ENCODE measurements around the gene LIN54. TPM values are rescaled to one million over a fixed set of nuclear protein-coding genes. Genes with fewer than 3 reads are reported as not detected.

LIN54 gene
- total RNA-seq, 2 donors from 2014 or later, result 9.7 to 13.9 TPM

DNA sequence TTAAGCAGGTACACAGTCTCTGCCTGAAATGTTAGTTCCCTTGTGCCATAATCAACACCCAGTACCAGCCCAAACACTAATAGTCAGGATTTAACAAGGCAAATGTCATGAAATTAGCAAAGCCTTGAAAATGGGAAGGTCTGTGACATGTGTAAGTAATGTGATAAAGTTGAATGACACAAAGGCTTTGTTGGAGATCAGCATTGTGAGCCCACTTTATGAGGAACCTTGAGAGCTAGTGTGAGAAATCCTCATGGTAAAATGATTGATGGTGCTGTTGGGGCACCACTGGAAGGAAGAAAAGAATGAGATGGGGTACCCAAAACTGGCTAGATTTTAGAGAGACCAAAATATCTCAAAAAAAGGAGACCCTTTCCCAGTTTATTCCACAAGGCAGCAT is 3.3 kb upstream of the LIN54 start:
- TF ChIP-seq POLR2AphosphoS5 (IDR thresholded peaks at IDR 0.05) (no peak), POLR2A (IDR thresholded peaks at IDR 0.05) (no peak)
- TF ChIP-seq, protein P1, sequence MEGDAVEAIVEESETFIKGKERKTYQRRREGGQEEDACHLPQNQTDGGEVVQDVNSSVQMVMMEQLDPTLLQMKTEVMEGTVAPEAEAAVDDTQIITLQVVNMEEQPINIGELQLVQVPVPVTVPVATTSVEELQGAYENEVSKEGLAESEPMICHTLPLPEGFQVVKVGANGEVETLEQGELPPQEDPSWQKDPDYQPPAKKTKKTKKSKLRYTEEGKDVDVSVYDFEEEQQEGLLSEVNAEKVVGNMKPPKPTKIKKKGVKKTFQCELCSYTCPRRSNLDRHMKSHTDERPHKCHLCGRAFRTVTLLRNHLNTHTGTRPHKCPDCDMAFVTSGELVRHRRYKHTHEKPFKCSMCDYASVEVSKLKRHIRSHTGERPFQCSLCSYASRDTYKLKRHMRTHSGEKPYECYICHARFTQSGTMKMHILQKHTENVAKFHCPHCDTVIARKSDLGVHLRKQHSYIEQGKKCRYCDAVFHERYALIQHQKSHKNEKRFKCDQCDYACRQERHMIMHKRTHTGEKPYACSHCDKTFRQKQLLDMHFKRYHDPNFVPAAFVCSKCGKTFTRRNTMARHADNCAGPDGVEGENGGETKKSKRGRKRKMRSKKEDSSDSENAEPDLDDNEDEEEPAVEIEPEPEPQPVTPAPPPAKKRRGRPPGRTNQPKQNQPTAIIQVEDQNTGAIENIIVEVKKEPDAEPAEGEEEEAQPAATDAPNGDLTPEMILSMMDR (IDR thresholded peaks at IDR 0.05), result no peak
- H3K4me1 ChIP-seq (replicated peaks), result no peaks in the 10 kb centered on the region
- H3K9me3 ChIP-seq, result no peaks in the 10 kb centered on the region
- no peaks in the 10 kb centered on the region for H3K36me3 ChIP-seq
- intact Hi-C loops (cut with DNase I), result loop anchor here (2.0 to 5.0 kb wide), 4 partner anchors 21 to 443 kb away; partner anchors contain the start of genes COPS4, HELQ, MRPS18C and THAP9
- peak overlapping the region in 1 of 2 donors; percentile 82 for H3K4me3 ChIP-seq
- peak overlapping the region; percentile 88 to 90 for H3K27ac ChIP-seq
- DNase-seq (ENCODE audit: low spot score), result no peak
- no peaks in the 10 kb centered on the region for H3K27me3 ChIP-seq (replicated peaks; ENCODE audit: insufficient read depth)

DNA sequence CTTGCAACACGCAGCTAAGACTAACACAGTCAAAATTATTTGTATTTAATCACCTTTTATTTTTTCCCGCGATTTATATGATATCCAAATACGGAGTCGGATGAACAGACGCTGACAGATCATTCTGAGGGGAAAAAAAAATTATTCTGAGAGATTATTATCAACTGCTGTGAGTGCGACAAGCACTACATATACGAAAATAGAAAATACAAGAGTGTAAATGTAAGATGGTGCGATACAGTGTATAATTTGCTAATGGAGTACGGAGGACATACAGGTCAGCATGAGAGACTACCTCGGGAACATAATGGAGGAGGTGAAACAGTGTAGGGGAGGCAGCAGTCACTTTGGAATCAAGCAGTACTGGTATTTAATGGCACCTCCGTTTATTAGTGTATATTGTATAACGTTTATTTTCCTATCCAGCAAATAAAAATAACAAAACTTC is 2.8 kb upstream of the LIN54 start:
- Histone ChIP-seq H3K27me3 (replicated peaks; ENCODE audit: insufficient read depth) (no peaks in the 10 kb centered on the region), H3K9me3 (no peaks in the 10 kb centered on the region), H3K36me3 (no peaks in the 10 kb centered on the region), H3K27ac (peak overlapping the region; percentile 88 to 90), H3K4me1 (replicated peaks) (no peaks in the 10 kb centered on the region), H3K4me3 (peak overlapping the region; percentile 61 to 82)
- intact Hi-C loops (cut with DNase I), result loop anchor here (2.0 to 5.0 kb wide), 4 partner anchors 21 to 444 kb away; partner anchors contain the start of genes COPS4, HELQ, MRPS18C and THAP9
- DNase-seq (ENCODE audit: low spot score), result no peak
- WGBS, result 5% methylated on average over 13 of the region's 13 CpGs
- TF ChIP-seq POLR2AphosphoS5 (IDR thresholded peaks at IDR 0.05) (no peak), POLR2A (IDR thresholded peaks at IDR 0.05) (no peak)
- TF ChIP-seq, protein P1 (IDR thresholded peaks at IDR 0.05), result no peak

DNA sequence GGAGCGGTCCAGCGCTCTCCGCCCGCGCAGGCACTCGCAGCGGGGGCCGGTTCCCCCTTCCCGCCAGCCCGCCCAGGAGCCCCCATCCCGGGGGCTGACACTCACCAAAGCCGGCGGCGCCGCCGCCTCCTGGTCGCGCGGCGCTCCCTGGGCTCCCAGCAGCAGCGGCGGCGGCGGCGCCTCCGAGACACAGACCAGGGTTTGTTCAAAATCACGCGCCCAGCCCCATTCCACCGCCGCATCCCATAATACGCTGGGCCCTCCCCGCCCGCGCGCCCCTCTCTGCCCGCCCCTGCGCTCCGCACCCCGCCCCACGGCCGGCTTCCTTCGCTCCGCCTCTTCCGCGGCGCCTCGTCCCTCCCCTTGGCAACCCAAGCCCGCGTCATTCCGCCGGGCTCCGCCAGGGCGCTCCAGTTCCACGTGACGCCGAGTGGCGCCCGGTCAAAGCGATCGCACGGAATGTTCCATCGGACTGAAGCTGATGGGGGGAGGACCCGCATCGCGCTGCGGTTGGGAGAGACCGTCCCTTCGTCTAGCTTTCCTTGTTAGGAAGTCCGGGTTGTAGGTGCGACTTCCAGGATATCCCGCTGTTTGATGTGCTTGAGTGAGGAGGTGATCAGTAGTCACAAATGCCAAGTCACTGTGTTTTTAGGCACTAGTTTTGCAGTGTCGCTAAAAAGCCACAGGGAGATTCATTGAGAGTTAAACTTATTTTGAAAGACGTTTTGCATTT is 2.2 kb upstream of the LIN54 start:
- peak; percentile 95 for DNase-seq (ENCODE audit: low spot score)
- intact Hi-C loops (cut with DNase I), result loop anchor here (2.0 to 5.0 kb wide), 4 partner anchors 22 to 444 kb away; partner anchors contain the start of genes COPS4, HELQ, MRPS18C and THAP9
- H3K27ac ChIP-seq, result peak overlapping the region; percentile 88 to 90
- no peaks in the 10 kb centered on the region for H3K4me1 ChIP-seq (replicated peaks)
- H3K9me3 ChIP-seq, result no peaks in the 10 kb centered on the region
- 2% methylated on average over 47 of the region's 73 CpGs for WGBS
- no peaks in the 10 kb centered on the region for H3K27me3 ChIP-seq (replicated peaks; ENCODE audit: insufficient read depth)
- H3K36me3 ChIP-seq, result no peaks in the 10 kb centered on the region
- peak overlapping the region; percentile 61 to 82 for H3K4me3 ChIP-seq
- TF ChIP-seq, protein P1 (IDR thresholded peaks at IDR 0.05), result peak; percentile 35 to 93 (median 70)
- peak; percentile 72 for TF ChIP-seq POLR2A (IDR thresholded peaks at IDR 0.05)
- TF ChIP-seq POLR2AphosphoS5 (IDR thresholded peaks at IDR 0.05), result peak; percentile 100

DNA sequence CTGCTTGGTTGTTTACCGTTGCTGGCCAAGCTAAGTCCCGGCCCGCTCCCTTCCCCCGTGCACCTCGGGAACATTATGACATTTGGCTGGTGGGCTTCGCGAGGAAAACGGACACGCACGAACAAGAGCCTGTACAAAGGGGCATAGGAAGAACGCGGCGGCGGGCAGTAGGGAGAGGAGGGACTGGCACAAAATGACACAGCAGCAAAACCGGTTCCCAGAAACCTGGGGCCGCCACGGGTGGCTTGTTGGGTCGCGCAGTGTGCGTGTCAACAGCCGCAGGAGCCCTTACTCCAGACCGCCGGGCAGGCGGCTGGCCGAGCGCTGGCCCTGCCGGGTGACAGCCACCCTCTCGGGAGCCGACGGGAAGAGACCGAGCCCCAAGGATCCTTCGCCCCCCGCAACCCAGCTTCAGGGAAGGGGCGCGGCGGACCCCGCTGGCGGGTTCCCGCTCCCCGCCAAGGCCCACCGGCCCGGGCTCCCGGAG is 1.6 kb upstream of the LIN54 start:
- Histone ChIP-seq H3K9me3 (no peaks in the 10 kb centered on the region), H3K4me3 (peak overlapping the region; percentile 61 to 82), H3K36me3 (no peaks in the 10 kb centered on the region), H3K27me3 (replicated peaks; ENCODE audit: insufficient read depth) (no peaks in the 10 kb centered on the region), H3K27ac (peak overlapping the region; percentile 88 to 90), H3K4me1 (replicated peaks) (no peaks in the 10 kb centered on the region)
- 1% methylated on average over 31 of the region's 43 CpGs for WGBS
- peak; percentile 27 for DNase-seq (ENCODE audit: low spot score)
- intact Hi-C loops (cut with DNase I), result loop anchor here (2.0 to 5.0 kb wide), 4 partner anchors 23 to 445 kb away; partner anchors contain the start of genes COPS4, HELQ, MRPS18C and THAP9
- TF ChIP-seq POLR2A (IDR thresholded peaks at IDR 0.05), result no peak
- TF ChIP-seq, protein P1 (IDR thresholded peaks at IDR 0.05), result no peak
- TF ChIP-seq POLR2AphosphoS5 (IDR thresholded peaks at IDR 0.05), result no peak
